HCT116 (cell line): Measurements from ENCODE around the gene CEMIP2. TPM values are rescaled to one million over a fixed set of nuclear protein-coding genes. Genes with fewer than 3 reads are reported as not detected.

Experiments used
- ATAC-seq: fragments of 200-7000 bp; cut with Tn5 transposase; 2 replicates; pipeline ENCODE4 v1.9.1; 2020; ENCODE audit warnings: mild to moderate bottlenecking, moderate library complexity
- BruUV-seq: library from RNA; stranded (reverse); fragments of 400-500 nt; replicated peaks from 2 replicates; lab custom pipeline; 2021; lab: Mats Ljungman, UMichigan
- CTCF ChIA-PET: fragments of 300-600 bp; sonication (Branson Sonifier 250); formaldehyde crosslinking; loops from one replicate; lab custom pipeline; 2021; ENCODE audit warnings: antibody characterized with exemption; lab: Charles Lee
- POLR2A ChIA-PET: fragments of 300-600, 350-600 bp; sonication (Branson Sonifier 250); formaldehyde crosslinking; loops from one replicate; lab custom pipeline; 2021; ENCODE audit warnings: antibody characterized with exemption; lab: Charles Lee
- RAD21 ChIA-PET, 2 experiments: fragments of 300-600 bp; sonication (Branson Sonifier 250); formaldehyde crosslinking; loops; one replicate each; lab custom pipeline; 2023; ENCODE audit warnings: low total read pairs in 2 of 2; ENCODE audit not compliant: uncharacterized antibody in 2 of 2, unreplicated experiment in 2 of 2, low non-redundant PET in 1 of 2; lab: Charles Lee
- DNase-seq: peaks from one replicate; pipeline ENCODE4 v3.0.0-alpha.2; 2010; ENCODE audit warnings: low read depth, low spot score
- H2AFZ ChIP-seq: fragments of 200-600 bp; shearing (Covaris generic), sonication (generic); 2 replicates; pipeline ENCODE4 v1.6.1; 2017; ENCODE audit warnings: low read depth, mixed run types, mixed read lengths, antibody characterized with exemption, low read length; ENCODE audit not compliant: poor library complexity, severe bottlenecking
- H3K27ac ChIP-seq: 2 replicates; pipeline ENCODE4 v1.5.1; 2012; ENCODE audit warnings: low read depth, low read length
- H3K27me3 ChIP-seq: fragments of 200-600 bp; sonication (generic); 2 replicates; pipeline ENCODE4 v1.6.1; 2016; ENCODE audit warnings: mixed run types, low read length, mixed read lengths; ENCODE audit not compliant: insufficient read depth
- H3K36me3 ChIP-seq, 2 experiments: fragments of 200-500 bp in 1 of 2; fragments of 200-600 bp in 1 of 2; sonication (Bioruptor generic) in 1 of 2; sonication (generic) in 1 of 2; 2 replicates each; pipeline versions ENCODE4 v1.5.1 to v1.6.1; 2014 to 2016; ENCODE audit warnings: low read length in 2 of 2, inconsistent platforms in 1 of 2, mixed read lengths in 1 of 2, mixed run types in 1 of 2; ENCODE audit not compliant: insufficient read depth in 2 of 2, control insufficient read depth in 1 of 2
- H3K4me1 ChIP-seq, 2 experiments: fragments of 200-600 bp in 1 of 2; sonication (generic) in 1 of 2; 2 replicates each; pipeline versions ENCODE4 v1.5.1 to v1.6.1; 2012 to 2017; ENCODE audit warnings: low read length in 2 of 2, inconsistent platforms in 1 of 2, mild to moderate bottlenecking in 1 of 2, mixed read lengths in 1 of 2, mixed run types in 1 of 2, moderate library complexity in 1 of 2; ENCODE audit not compliant: insufficient read depth in 2 of 2, control insufficient read depth in 1 of 2
- H3K4me2 ChIP-seq: fragments of 200-600 bp; sonication (generic); 2 replicates; pipeline ENCODE4 v1.6.1; 2017; ENCODE audit warnings: mixed run types, low read length, mixed read lengths
- H3K4me3 ChIP-seq, 2 experiments: fragments of 200-600 bp in 1 of 2; sonication (generic) in 1 of 2; replicated peaks in 1 of 2; 2 replicates each; pipeline ENCODE4 v1.5.1; 2011 to 2016; ENCODE audit warnings: low read length in 2 of 2, control low read depth in 1 of 2, low read depth in 1 of 2, mild to moderate bottlenecking in 1 of 2, mixed read lengths in 1 of 2, mixed run types in 1 of 2
- H3K79me2 ChIP-seq: fragments of 200-600 bp; sonication (generic); 2 replicates; pipeline ENCODE4 v1.6.1; 2017; ENCODE audit warnings: mild to moderate bottlenecking, mixed run types, low read length, moderate library complexity, mixed read lengths; ENCODE audit not compliant: insufficient read depth
- H3K9ac ChIP-seq: fragments of 200-600 bp; sonication (generic); 2 replicates; pipeline ENCODE4 v1.6.1; 2016; ENCODE audit warnings: low read length, mixed read lengths
- H3K9me2 ChIP-seq: fragments of 200-600 bp; sonication (generic), shearing (Covaris generic); 2 replicates; pipeline ENCODE4 v1.6.1; 2017; ENCODE audit warnings: mixed run types, mild to moderate bottlenecking, moderate library complexity; ENCODE audit not compliant: insufficient read depth
- H3K9me3 ChIP-seq, 2 experiments: fragments of 200-500 bp in 1 of 2; fragments of 200-600 bp in 1 of 2; sonication (Bioruptor generic) in 1 of 2; sonication (generic) in 1 of 2; 2 replicates each; pipeline ENCODE4 v1.6.1; 2014 to 2017; ENCODE audit warnings: low read length in 2 of 2, mixed read lengths in 2 of 2, inconsistent platforms in 1 of 2, low read depth in 1 of 2, mild to moderate bottlenecking in 1 of 2, mixed run types in 1 of 2, moderate library complexity in 1 of 2; ENCODE audit not compliant: control insufficient read depth in 1 of 2, insufficient read depth in 1 of 2
- H4K20me1 ChIP-seq: fragments of 200-600 bp; sonication (generic), shearing (Covaris generic); 2 replicates; pipeline ENCODE4 v1.6.1; 2017; ENCODE audit warnings: mixed run types, mild to moderate bottlenecking, moderate library complexity; ENCODE audit not compliant: insufficient read depth
- CEBPB ChIP-seq: IDR thresholded peaks from 2 replicates; pipeline ENCODE4 v1.6.1; 2012; ENCODE audit warnings: low read depth
- EGR1 ChIP-seq: IDR thresholded peaks from 2 replicates; pipeline ENCODE4 v1.6.1; 2012; ENCODE audit warnings: low read depth
- EZH2 ChIP-seq: fragments of 200-600 bp; sonication (generic); IDR thresholded peaks from 2 replicates; pipeline ENCODE4 v1.6.1; 2017; ENCODE audit warnings: antibody characterized with exemption, mixed run types
- POLR2A ChIP-seq: IDR thresholded peaks from 2 replicates; pipeline ENCODE4 v1.7.0; 2011; ENCODE audit warnings: borderline replicate concordance; ENCODE audit not compliant: insufficient read depth, insufficient read length; ENCODE audit errors: extremely low read depth
- POLR2AphosphoS5 ChIP-seq: IDR thresholded peaks from 2 replicates; pipeline ENCODE4 v1.6.1; 2011; ENCODE audit warnings: mild to moderate bottlenecking, low read depth, low read length, moderate library complexity
- SIN3A ChIP-seq: IDR thresholded peaks from 2 replicates; pipeline ENCODE4 v1.6.1; 2012; ENCODE audit warnings: low read depth
- SP1 ChIP-seq: IDR thresholded peaks from 2 replicates; pipeline ENCODE4 v1.6.1; 2012; ENCODE audit warnings: low read depth
- SRF ChIP-seq: IDR thresholded peaks from 2 replicates; pipeline ENCODE4 v1.6.1; 2012; ENCODE audit warnings: low read depth
- YY1 ChIP-seq: IDR thresholded peaks from 2 replicates; pipeline ENCODE4 v1.6.1; 2011; ENCODE audit warnings: low read length, low read depth, moderate library complexity, mild to moderate bottlenecking; ENCODE audit not compliant: insufficient replicate concordance; ENCODE audit errors: extremely low read depth
- ZFX ChIP-seq: fragments of 450-650 bp; IDR thresholded peaks from 2 replicates; pipeline ENCODE4 v1.6.1; 2017
- ZNF274 ChIP-seq: fragments of 200-500 bp; sonication (Bioruptor generic); IDR thresholded peaks from 2 replicates; pipeline ENCODE4 v1.6.1; 2014; ENCODE audit warnings: mild to moderate bottlenecking, low read depth, low read length, inconsistent platforms
- intact Hi-C: fragments of 100-400 bp; cut with micrococcal nuclease; formaldehyde crosslinking; loops from 2 replicates; pipeline ENCODE4 v1.10.0; 2022
- total RNA-seq: library from RNA; stranded (reverse); gene quantifications from one replicate; pipeline ENCODE4 v1.2.1, GENCODE V29; 2021; ENCODE audit not compliant: unreplicated experiment
- TF ChIP-seq, protein P1 (sequence below), 3 experiments: fragments of 200-600 bp in 1 of 3; sonication (generic) in 1 of 3; IDR thresholded peaks in 2 of 3; conservative IDR thresholded peaks in 1 of 3; 2 replicates each; pipeline ENCODE4 v1.5.1; 2012 to 2017; ENCODE audit warnings: low read depth in 2 of 3, low read length in 2 of 3, antibody characterized with exemption in 1 of 3, borderline replicate concordance in 1 of 3, control low read depth in 1 of 3, mild to moderate bottlenecking in 1 of 3, mixed read lengths in 1 of 3, mixed run types in 1 of 3, moderate library complexity in 1 of 3; ENCODE audit not compliant: insufficient read depth in 1 of 3
- TF ChIP-seq, protein P2 (sequence below): IDR thresholded peaks from 2 replicates; pipeline ENCODE4 v1.6.1; 2012; ENCODE audit warnings: low read depth
- TF ChIP-seq, protein P3 (sequence below): IDR thresholded peaks from 2 replicates; pipeline ENCODE4 v1.6.1; 2011; ENCODE audit warnings: mild to moderate bottlenecking, low read length, moderate library complexity; ENCODE audit not compliant: insufficient replicate concordance; ENCODE audit errors: extremely low read depth
- TF ChIP-seq, protein P4 (sequence below): IDR thresholded peaks from 2 replicates; pipeline ENCODE4 v1.6.1; 2012

Gene CEMIP2
- total RNA-seq, 1 experiment from 2014 or later, result 14.3 TPM

DNA sequence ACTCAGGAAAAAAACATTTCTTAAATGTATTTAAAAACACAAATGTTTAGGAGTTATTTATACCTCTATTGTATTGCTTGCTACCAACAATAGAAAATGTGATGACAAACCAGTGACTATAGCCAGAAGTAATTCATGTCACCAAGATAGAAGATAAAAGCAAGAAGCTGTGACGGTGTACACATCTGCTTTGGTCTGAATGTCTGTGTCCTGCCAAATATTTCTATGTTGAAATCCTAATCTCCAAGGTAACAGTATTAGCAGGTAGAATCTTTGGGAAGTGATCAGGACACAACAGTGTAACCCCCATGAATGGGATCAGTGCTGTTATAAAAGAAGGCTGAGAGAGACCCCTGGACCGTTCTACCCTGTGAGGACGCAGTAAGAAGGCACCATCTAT is 74.7 kb downstream of the CEMIP2 start:
- Histone ChIP-seq H3K79me2 (no peaks in the 10 kb centered on the region), H4K20me1 (no peaks in the 10 kb centered on the region), H3K9me2 (no peaks in the 10 kb centered on the region; the same call in 1 of the 2 replicates), H3K36me3 (no peaks in the 10 kb centered on the region), H3K9ac (no peak overlapping the region), H3K9me3 (no peaks in the 10 kb centered on the region), H2AFZ (no peak overlapping the region), H3K4me1 (peaks cover 8 to 22% of the 10 kb centered on the region in 2 experiments), H3K27me3 (no peaks in the 10 kb centered on the region), H3K4me3 (no peak overlapping the region), H3K4me2 (no peak overlapping the region), H3K27ac (no peak overlapping the region)
- no peak for ATAC-seq
- BruUV-seq, result no TSS peak
- TF ChIP-seq, protein P1, sequence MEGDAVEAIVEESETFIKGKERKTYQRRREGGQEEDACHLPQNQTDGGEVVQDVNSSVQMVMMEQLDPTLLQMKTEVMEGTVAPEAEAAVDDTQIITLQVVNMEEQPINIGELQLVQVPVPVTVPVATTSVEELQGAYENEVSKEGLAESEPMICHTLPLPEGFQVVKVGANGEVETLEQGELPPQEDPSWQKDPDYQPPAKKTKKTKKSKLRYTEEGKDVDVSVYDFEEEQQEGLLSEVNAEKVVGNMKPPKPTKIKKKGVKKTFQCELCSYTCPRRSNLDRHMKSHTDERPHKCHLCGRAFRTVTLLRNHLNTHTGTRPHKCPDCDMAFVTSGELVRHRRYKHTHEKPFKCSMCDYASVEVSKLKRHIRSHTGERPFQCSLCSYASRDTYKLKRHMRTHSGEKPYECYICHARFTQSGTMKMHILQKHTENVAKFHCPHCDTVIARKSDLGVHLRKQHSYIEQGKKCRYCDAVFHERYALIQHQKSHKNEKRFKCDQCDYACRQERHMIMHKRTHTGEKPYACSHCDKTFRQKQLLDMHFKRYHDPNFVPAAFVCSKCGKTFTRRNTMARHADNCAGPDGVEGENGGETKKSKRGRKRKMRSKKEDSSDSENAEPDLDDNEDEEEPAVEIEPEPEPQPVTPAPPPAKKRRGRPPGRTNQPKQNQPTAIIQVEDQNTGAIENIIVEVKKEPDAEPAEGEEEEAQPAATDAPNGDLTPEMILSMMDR (IDR thresholded peaks at IDR 0.05 in 2 of 3, conservative IDR thresholded peaks at IDR 0.05 in 1 of 3; ENCODE audit: borderline replicate concordance in 1 of 3, insufficient read depth in 1 of 3, low read depth in 2 of 3, low read length in 2 of 3), result no peak
- TF ChIP-seq POLR2AphosphoS5 (no peak), YY1 (no peak), ZNF274 (no peak), EGR1 (no peak), EZH2 (no peak), CEBPB (no peak), POLR2A (no peak), SIN3A (no peak), SP1 (no peak), SRF (no peak), ZFX (no peak)
- TF ChIP-seq, protein P2, sequence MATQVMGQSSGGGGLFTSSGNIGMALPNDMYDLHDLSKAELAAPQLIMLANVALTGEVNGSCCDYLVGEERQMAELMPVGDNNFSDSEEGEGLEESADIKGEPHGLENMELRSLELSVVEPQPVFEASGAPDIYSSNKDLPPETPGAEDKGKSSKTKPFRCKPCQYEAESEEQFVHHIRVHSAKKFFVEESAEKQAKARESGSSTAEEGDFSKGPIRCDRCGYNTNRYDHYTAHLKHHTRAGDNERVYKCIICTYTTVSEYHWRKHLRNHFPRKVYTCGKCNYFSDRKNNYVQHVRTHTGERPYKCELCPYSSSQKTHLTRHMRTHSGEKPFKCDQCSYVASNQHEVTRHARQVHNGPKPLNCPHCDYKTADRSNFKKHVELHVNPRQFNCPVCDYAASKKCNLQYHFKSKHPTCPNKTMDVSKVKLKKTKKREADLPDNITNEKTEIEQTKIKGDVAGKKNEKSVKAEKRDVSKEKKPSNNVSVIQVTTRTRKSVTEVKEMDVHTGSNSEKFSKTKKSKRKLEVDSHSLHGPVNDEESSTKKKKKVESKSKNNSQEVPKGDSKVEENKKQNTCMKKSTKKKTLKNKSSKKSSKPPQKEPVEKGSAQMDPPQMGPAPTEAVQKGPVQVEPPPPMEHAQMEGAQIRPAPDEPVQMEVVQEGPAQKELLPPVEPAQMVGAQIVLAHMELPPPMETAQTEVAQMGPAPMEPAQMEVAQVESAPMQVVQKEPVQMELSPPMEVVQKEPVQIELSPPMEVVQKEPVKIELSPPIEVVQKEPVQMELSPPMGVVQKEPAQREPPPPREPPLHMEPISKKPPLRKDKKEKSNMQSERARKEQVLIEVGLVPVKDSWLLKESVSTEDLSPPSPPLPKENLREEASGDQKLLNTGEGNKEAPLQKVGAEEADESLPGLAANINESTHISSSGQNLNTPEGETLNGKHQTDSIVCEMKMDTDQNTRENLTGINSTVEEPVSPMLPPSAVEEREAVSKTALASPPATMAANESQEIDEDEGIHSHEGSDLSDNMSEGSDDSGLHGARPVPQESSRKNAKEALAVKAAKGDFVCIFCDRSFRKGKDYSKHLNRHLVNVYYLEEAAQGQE, result no peak
- TF ChIP-seq, protein P3, sequence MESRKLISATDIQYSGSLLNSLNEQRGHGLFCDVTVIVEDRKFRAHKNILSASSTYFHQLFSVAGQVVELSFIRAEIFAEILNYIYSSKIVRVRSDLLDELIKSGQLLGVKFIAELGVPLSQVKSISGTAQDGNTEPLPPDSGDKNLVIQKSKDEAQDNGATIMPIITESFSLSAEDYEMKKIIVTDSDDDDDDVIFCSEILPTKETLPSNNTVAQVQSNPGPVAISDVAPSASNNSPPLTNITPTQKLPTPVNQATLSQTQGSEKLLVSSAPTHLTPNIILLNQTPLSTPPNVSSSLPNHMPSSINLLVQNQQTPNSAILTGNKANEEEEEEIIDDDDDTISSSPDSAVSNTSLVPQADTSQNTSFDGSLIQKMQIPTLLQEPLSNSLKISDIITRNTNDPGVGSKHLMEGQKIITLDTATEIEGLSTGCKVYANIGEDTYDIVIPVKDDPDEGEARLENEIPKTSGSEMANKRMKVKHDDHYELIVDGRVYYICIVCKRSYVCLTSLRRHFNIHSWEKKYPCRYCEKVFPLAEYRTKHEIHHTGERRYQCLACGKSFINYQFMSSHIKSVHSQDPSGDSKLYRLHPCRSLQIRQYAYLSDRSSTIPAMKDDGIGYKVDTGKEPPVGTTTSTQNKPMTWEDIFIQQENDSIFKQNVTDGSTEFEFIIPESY, result no peak
- TF ChIP-seq, protein P4, sequence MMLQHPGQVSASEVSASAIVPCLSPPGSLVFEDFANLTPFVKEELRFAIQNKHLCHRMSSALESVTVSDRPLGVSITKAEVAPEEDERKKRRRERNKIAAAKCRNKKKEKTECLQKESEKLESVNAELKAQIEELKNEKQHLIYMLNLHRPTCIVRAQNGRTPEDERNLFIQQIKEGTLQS, result no peak
- ChIA-PET CTCF (no interaction called here), POLR2A (no interaction called here), RAD21 (no interaction called here)
- DNase-seq, result no peak
- intact Hi-C loops, result no loop called here
